Transverse colon (tissue), 4 donors: ENCODE data around the gene ZFP92. TPM values are rescaled to one million over a fixed set of nuclear protein-coding genes. Genes with fewer than 3 reads are reported as not detected.

Source experiments
- DNase-seq: peaks from one replicate; pipeline ENCODE4 v3.0.0-alpha.2; 2019
- H3K27ac ChIP-seq, 4 donors: fragments of 200-600 bp; sonication (generic); 2 replicates each; pipeline ENCODE4 v1.5.1; 2016 to 2018; ENCODE audit warnings: inconsistent platforms in 4 of 4
- H3K27me3 ChIP-seq: fragments of 200-600 bp; sonication (generic); 2 replicates; pipeline ENCODE4 v1.5.1; 2017; ENCODE audit warnings: inconsistent platforms
- H3K36me3 ChIP-seq, 4 donors: fragments of 200-600 bp; sonication (generic); 2 replicates each; pipeline ENCODE4 v1.5.1; 2017 to 2019; ENCODE audit warnings: inconsistent platforms in 4 of 4
- H3K4me1 ChIP-seq, 4 donors: fragments of 200-600 bp; sonication (generic); 2 replicates each; pipeline ENCODE4 v1.5.1; 2017 to 2020; ENCODE audit warnings: inconsistent platforms in 4 of 4
- H3K4me3 ChIP-seq, 4 donors: fragments of 200-600 bp; sonication (generic); 1 replicate in 1 of 4; 2 replicates in 3 of 4; pipeline versions ENCODE4 v1.5.1 to v1.6.1; 2017 to 2019; ENCODE audit warnings: inconsistent platforms in 4 of 4
- H3K9me3 ChIP-seq, 2 donors: fragments of 200-600 bp; sonication (generic); 2 replicates each; pipeline ENCODE4 v1.5.1; 2017 to 2019; ENCODE audit warnings: inconsistent platforms in 2 of 2
- EP300 ChIP-seq: sonication (generic); formaldehyde crosslinking; IDR thresholded peaks from one replicate; pipeline ENCODE4 v1.6.1; 2017; ENCODE audit warnings: antibody characterized with exemption, low read depth
- POLR2A ChIP-seq: fragments of 450-650 bp; IDR thresholded peaks from one replicate; pipeline ENCODE4 v1.6.1; 2016; ENCODE audit warnings: antibody characterized with exemption, mild to moderate bottlenecking, moderate library complexity
- POLR2AphosphoS5 ChIP-seq, 3 donors: sonication (generic); formaldehyde crosslinking; IDR thresholded peaks; one replicate each; pipeline ENCODE4 v1.6.1; 2016; ENCODE audit warnings: antibody characterized with exemption in 3 of 3
- WGBS, 2 donors: methylation state at CpG; one replicate each; pipeline ENCODE4 v1.1.5; 2018; ENCODE audit warnings: low coverage in 1 of 2; 5-methylcytosine and 5-hydroxymethylcytosine counted together
- in situ Hi-C, 4 donors: fragments of 200-750 bp; cut with MboI; loops; one replicate each; pipeline versions ENCODE4 v1.15.0 to v1.15.1; 2017; ENCODE audit warnings: low sequenced_read_pairs in 3 of 4, low pct_ligation_motif_present in 1 of 4, low pct_unique_long_range_greater_than_20kb in 1 of 4
- intact Hi-C: fragments of 100-400 bp; cut with DNase I; formaldehyde crosslinking; loops from one replicate; pipeline ENCODE4 v1.15.1; 2023; ENCODE audit warnings: low total_unique reads
- total RNA-seq, 4 donors: library from RNA; depleted of rRNA; stranded (reverse); fragments of >200 nt; gene quantifications; one replicate each; pipeline ENCODE4 v1.1.0, GENCODE V29; 2016
- TF ChIP-seq, protein P1 (sequence below), 5 experiments: fragments of 200-600 bp in 3 of 5; fragments of 450-650 bp in 2 of 5; sonication (generic) in 3 of 5; IDR thresholded peaks; 1 replicate in 2 of 5; 2 replicates in 3 of 5; pipeline ENCODE4 v1.5.1; 2016 to 2017; ENCODE audit warnings: antibody characterized with exemption in 5 of 5, inconsistent platforms in 3 of 5, mild to moderate bottlenecking in 2 of 5, moderate library complexity in 1 of 5

The ZFP92 gene
- total RNA-seq, 4 donors from 2014 or later = 0.27 to 3.0 (median 1.3) TPM

- intact Hi-C loops = no loop called here
These were observed 38.3 kb downstream of the ZFP92 start for GRCh38 chrX:153449368-153450113.

GRCh38 chrX:153450114-153450948 lies 39.1 kb downstream of the ZFP92 start:
- no peak overlapping the region for H3K27ac ChIP-seq
- H3K27me3 ChIP-seq = no peaks in the 10 kb centered on the region
- no peak for DNase-seq
- TF ChIP-seq, protein P1, sequence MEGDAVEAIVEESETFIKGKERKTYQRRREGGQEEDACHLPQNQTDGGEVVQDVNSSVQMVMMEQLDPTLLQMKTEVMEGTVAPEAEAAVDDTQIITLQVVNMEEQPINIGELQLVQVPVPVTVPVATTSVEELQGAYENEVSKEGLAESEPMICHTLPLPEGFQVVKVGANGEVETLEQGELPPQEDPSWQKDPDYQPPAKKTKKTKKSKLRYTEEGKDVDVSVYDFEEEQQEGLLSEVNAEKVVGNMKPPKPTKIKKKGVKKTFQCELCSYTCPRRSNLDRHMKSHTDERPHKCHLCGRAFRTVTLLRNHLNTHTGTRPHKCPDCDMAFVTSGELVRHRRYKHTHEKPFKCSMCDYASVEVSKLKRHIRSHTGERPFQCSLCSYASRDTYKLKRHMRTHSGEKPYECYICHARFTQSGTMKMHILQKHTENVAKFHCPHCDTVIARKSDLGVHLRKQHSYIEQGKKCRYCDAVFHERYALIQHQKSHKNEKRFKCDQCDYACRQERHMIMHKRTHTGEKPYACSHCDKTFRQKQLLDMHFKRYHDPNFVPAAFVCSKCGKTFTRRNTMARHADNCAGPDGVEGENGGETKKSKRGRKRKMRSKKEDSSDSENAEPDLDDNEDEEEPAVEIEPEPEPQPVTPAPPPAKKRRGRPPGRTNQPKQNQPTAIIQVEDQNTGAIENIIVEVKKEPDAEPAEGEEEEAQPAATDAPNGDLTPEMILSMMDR (IDR thresholded peaks at IDR 0.05) = no peak
- no peak for TF ChIP-seq POLR2AphosphoS5 (IDR thresholded peaks at IDR 0.05)
- in situ Hi-C loops = no loop called here
- no peak overlapping the region for H3K4me3 ChIP-seq
- no peaks in the 10 kb centered on the region for H3K36me3 ChIP-seq
- H3K4me1 ChIP-seq = no peaks in the 10 kb centered on the region
- WGBS, 2 donors = 86% methylated on average over 26 of the region's 26 CpGs; no CpG with 5 or more reads in 1 of the 2 donors
- intact Hi-C loops = no loop called here
- no peaks in the 10 kb centered on the region for H3K9me3 ChIP-seq

More at GRCh38 chrX:153449368-153450113, 38.3 kb downstream of the ZFP92 start:
- Histone ChIP-seq H3K27me3 (no peaks in the 10 kb centered on the region), H3K9me3 (no peaks in the 10 kb centered on the region), H3K4me3 (no peak overlapping the region), H3K4me1 (no peaks in the 10 kb centered on the region), H3K27ac (no peak overlapping the region), H3K36me3 (no peaks in the 10 kb centered on the region)
- WGBS, 2 donors = 74 to 100% methylated on average over 1 to 11 of the region's 15 CpGs
- no peak for DNase-seq
- no peak for TF ChIP-seq POLR2AphosphoS5 (IDR thresholded peaks at IDR 0.05)
- TF ChIP-seq POLR2A = no peak
- TF ChIP-seq EP300 = no peak
- in situ Hi-C loops = no loop called here

GRCh38 chrX:153450949-153451277 lies 39.6 kb downstream of the ZFP92 start:
- H3K27me3 ChIP-seq = no peaks in the 10 kb centered on the region
- H3K4me1 ChIP-seq = no peaks in the 10 kb centered on the region
- H3K4me3 ChIP-seq = no peak overlapping the region
- WGBS, 2 donors = 93% methylated on average over 8 of the region's 8 CpGs; no CpG with 5 or more reads in 1 of the 2 donors
- no peak for DNase-seq
- intact Hi-C loops (no loop called here), in situ Hi-C loops (no loop called here)
- no peak overlapping the region for H3K27ac ChIP-seq
- TF ChIP-seq POLR2AphosphoS5 (IDR thresholded peaks at IDR 0.05) (no peak), EP300 (no peak), POLR2A (no peak)
- TF ChIP-seq, protein P1 (IDR thresholded peaks at IDR 0.05) = no peak
- H3K9me3 ChIP-seq = no peaks in the 10 kb centered on the region
- no peaks in the 10 kb centered on the region for H3K36me3 ChIP-seq

DNA sequence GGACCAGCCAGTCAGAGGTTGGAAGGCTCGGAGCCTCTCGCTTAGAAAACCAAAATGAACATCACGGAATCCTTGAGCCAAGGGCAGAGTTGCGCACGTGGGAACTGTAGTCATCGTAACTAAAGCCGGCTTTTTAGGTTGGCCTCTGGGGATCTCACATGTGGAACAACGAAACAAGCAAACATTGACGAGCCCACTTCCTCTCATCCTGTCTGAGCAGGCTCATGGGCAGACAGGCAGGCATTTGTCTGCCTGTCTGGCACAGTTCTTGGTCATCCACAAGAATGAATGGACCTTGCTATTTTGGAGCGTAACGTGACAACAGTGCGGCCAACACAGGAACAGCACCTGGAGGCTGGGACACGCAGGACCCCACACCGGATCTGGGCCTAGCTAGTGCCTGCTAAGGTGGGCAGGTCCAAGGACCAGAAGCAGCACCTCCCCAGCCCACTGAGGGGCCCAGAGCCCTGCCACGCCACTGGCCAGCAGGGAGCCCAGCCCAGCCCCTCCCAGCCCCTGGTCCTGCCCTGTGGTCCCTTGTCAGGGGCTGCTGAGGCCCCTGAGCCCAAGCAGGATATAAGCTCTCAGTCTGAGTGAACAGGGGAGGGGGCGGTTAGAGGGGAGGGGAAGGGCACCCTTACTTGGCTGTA lies 43.8 kb downstream of the ZFP92 start:
- in situ Hi-C loops = no loop called here
- no peak overlapping the region for H3K27ac ChIP-seq

More for the DNA sequence above, 43.8 kb downstream of the ZFP92 start:
- H3K9me3 ChIP-seq = no peaks in the 10 kb centered on the region
- H3K4me3 ChIP-seq = no peak overlapping the region
- no peaks in the 10 kb centered on the region for H3K27me3 ChIP-seq
- H3K4me1 ChIP-seq = no peaks in the 10 kb centered on the region
- no peak for DNase-seq
- no peaks in the 10 kb centered on the region for H3K36me3 ChIP-seq
- WGBS, 2 donors = 95% methylated on average over 15 of the region's 16 CpGs; no CpG with 5 or more reads in 1 of the 2 donors
- TF ChIP-seq, protein P1 (IDR thresholded peaks at IDR 0.05) = no peak
- TF ChIP-seq EP300 (no peak), POLR2AphosphoS5 (IDR thresholded peaks at IDR 0.05) (no peak), POLR2A (no peak)
- intact Hi-C loops = no loop called here
